Chondrocyte (in vitro differentiated cells): ENCODE measurements around the gene TMEM163. TPM values are rescaled to one million over a fixed set of nuclear protein-coding genes. Genes with fewer than 3 reads are reported as not detected.
A peak's percentile ranks its signal among the peaks of the same experiment; 100 is the strongest.

ENCODE experiments used
- DNase-seq: peaks from one replicate; pipeline ENCODE4 v3.0.0; 2021; ENCODE audit warnings: mixed read lengths, low spot score
- H3K27ac Mint-ChIP-seq: one replicate; pipeline ENCODE4 v1.8.0; 2021; ENCODE audit warnings: mild to moderate bottlenecking, moderate library complexity, mixed read lengths; ENCODE audit not compliant: unreplicated experiment
- H3K27me3 Mint-ChIP-seq: 2 replicates; pipeline ENCODE4 v1.8.0; 2021; ENCODE audit warnings: low read depth, mixed read lengths
- H3K36me3 Mint-ChIP-seq: 2 replicates; pipeline ENCODE4 v1.8.0; 2021; ENCODE audit warnings: low read depth, mixed read lengths
- H3K4me1 Mint-ChIP-seq: 2 replicates; pipeline ENCODE4 v1.8.0; 2021; ENCODE audit warnings: low read depth, mild to moderate bottlenecking, mixed read lengths
- H3K4me3 Mint-ChIP-seq: one replicate; pipeline ENCODE4 v1.8.0; 2021; ENCODE audit warnings: mild to moderate bottlenecking, moderate library complexity, mixed read lengths; ENCODE audit not compliant: unreplicated experiment
- H3K9me3 Mint-ChIP-seq: 2 replicates; pipeline ENCODE4 v1.8.0; 2021; ENCODE audit warnings: low read depth, mixed read lengths
- CTCF ChIP-seq: fragments of 200-600 bp; sonication (generic); IDR thresholded peaks from 2 replicates; pipeline ENCODE4 v1.5.0; 2021; ENCODE audit warnings: antibody characterized with exemption, mild to moderate bottlenecking, moderate library complexity
- total RNA-seq: library from RNA; stranded (reverse); gene quantifications from 3 replicates; pipeline ENCODE4 v1.2.1, GENCODE V29; 2021

TMEM163 gene
- total RNA-seq, 1 donor from 2014 or later, result 0.07 TPM

GRCh38 chr2:134460583-134460998 lies 258.2 kb downstream of the TMEM163 start:
- H3K4me3 Mint-ChIP-seq, result no peak overlapping the region
- no peaks in the 10 kb centered on the region for H3K4me1 Mint-ChIP-seq
- no peak overlapping the region for H3K27ac Mint-ChIP-seq
- no peaks in the 10 kb centered on the region for H3K27me3 Mint-ChIP-seq
- DNase-seq, result no peak
- TF ChIP-seq CTCF, result peak; percentile 81
- H3K9me3 Mint-ChIP-seq, result no peaks in the 10 kb centered on the region
- H3K36me3 Mint-ChIP-seq, result no peaks in the 10 kb centered on the region

GRCh38 chr2:134459706-134460406 lies 258.9 kb downstream of the TMEM163 start:
- H3K9me3 Mint-ChIP-seq, result no peaks in the 10 kb centered on the region
- no peak for TF ChIP-seq CTCF
- no peaks in the 10 kb centered on the region for H3K4me1 Mint-ChIP-seq
- no peak overlapping the region for H3K4me3 Mint-ChIP-seq
- no peaks in the 10 kb centered on the region for H3K27me3 Mint-ChIP-seq
- DNase-seq, result no peak
- no peak overlapping the region for H3K27ac Mint-ChIP-seq
- H3K36me3 Mint-ChIP-seq, result no peaks in the 10 kb centered on the region

GRCh38 chr2:134458950-134459349 lies 259.9 kb downstream of the TMEM163 start:
- Mint-ChIP-seq H3K27me3 (no peaks in the 10 kb centered on the region), H3K4me1 (no peaks in the 10 kb centered on the region), H3K9me3 (no peaks in the 10 kb centered on the region), H3K27ac (no peak overlapping the region), H3K4me3 (no peak overlapping the region), H3K36me3 (no peaks in the 10 kb centered on the region)
- no peak for TF ChIP-seq CTCF
- no peak for DNase-seq

- Mint-ChIP-seq H3K36me3 (no peaks in the 10 kb centered on the region), H3K4me3 (no peak overlapping the region), H3K9me3 (no peaks in the 10 kb centered on the region), H3K4me1 (no peaks in the 10 kb centered on the region), H3K27me3 (no peaks in the 10 kb centered on the region), H3K27ac (no peak overlapping the region)
- DNase-seq, result no peak
- no peak for TF ChIP-seq CTCF
These were observed 260.3 kb downstream of the TMEM163 start for GRCh38 chr2:134458473-134458853.

- Mint-ChIP-seq H3K27ac (no peak overlapping the region), H3K36me3 (no peaks in the 10 kb centered on the region)
These were observed 260.9 kb downstream of the TMEM163 start for GRCh38 chr2:134457765-134458472.

More at GRCh38 chr2:134457765-134458472, 260.9 kb downstream of the TMEM163 start:
- Mint-ChIP-seq H3K4me3 (no peak overlapping the region), H3K9me3 (no peaks in the 10 kb centered on the region), H3K4me1 (no peaks in the 10 kb centered on the region), H3K27me3 (no peaks in the 10 kb centered on the region)
- TF ChIP-seq CTCF, result no peak
- DNase-seq, result no peak
